ENCODE data around the gene NDFIP1.

DNA sequence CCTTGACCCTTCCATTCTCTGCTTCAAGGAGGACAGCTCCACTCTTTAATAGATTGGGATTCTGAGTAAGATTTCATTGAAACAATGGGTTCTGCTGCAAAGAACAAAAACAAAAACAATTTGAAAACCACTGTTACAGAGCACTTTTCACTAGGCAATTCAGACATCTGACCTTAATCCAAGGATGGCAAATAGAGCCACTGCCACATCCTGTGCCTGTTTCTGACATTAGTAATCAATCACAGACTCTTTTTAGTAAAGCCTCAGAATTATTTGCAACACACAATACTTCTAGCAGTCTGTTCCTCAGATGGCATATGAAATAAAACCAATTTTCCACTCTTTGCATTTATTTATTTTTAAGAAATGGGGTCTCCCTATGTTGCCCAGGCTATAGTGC, 37.8 kb upstream of the NDFIP1 start:
- TF ChIP-seq CTCF (IDR thresholded peaks at IDR 0.05) (no peak), POLR2AphosphoS5 (IDR thresholded peaks at IDR 0.05) (no peak), EP300 (IDR thresholded peaks at IDR 0.05; ENCODE audit: low read depth) (no peak), POLR2A (IDR thresholded peaks at IDR 0.05) (no peak)

Data from transverse colon (tissue), 4 donors.